Activated B cell treated with CpG ODN at 0.5 μM for 24 hours (primary cell): ENCODE data around the gene SLC6A6. TPM values are rescaled to one million over a fixed set of nuclear protein-coding genes. Genes with fewer than 3 reads are reported as not detected.

ENCODE experiments used
- ATAC-seq: fragments of 200-7000 bp; cut with Tn5 transposase; one replicate; pipeline ENCODE4 v1.10.0; 2021; ENCODE audit warnings: low read depth, mild to moderate bottlenecking, moderate library complexity
- CTCF ChIA-PET: fragments of 350-600 bp; sonication (Branson Sonifier 250); formaldehyde crosslinking; loops from one replicate; lab custom pipeline; 2021; ENCODE audit warnings: antibody characterized with exemption; lab: Charles Lee
- POLR2A ChIA-PET: fragments of 350-600 bp; sonication (Branson Sonifier 250); formaldehyde crosslinking; loops from one replicate; lab custom pipeline; 2021; ENCODE audit warnings: antibody characterized with exemption; lab: Charles Lee
- DNase-seq: peaks from one replicate; pipeline ENCODE4 v3.0.0; 2022
- H3K27ac Mint-ChIP-seq: one replicate; pipeline ENCODE4 v1.8.0; 2020; ENCODE audit warnings: mixed read lengths
- H3K27me3 Mint-ChIP-seq: one replicate; pipeline ENCODE4 v1.8.0; 2021; ENCODE audit warnings: mixed read lengths
- H3K36me3 Mint-ChIP-seq: one replicate; pipeline ENCODE4 v1.8.0; 2021; ENCODE audit warnings: low read depth, mixed read lengths
- H3K4me1 Mint-ChIP-seq: one replicate; pipeline ENCODE4 v1.8.0; 2021; ENCODE audit warnings: mixed read lengths
- H3K4me3 Mint-ChIP-seq: one replicate; pipeline ENCODE4 v1.8.0; 2020; ENCODE audit warnings: mild to moderate bottlenecking, mixed read lengths
- H3K9me3 Mint-ChIP-seq: one replicate; pipeline ENCODE4 v1.8.0; 2020; ENCODE audit warnings: mixed read lengths
- CTCF ChIP-seq: fragments of 200-600 bp; IDR thresholded peaks from one replicate; pipeline ENCODE4 v1.8.0; 2022; ENCODE audit warnings: antibody characterized with exemption, mild to moderate bottlenecking
- intact Hi-C: fragments of 100-400 bp; cut with micrococcal nuclease; formaldehyde crosslinking; loops from one replicate; pipeline ENCODE4 v1.15.1; 2024
- total RNA-seq: library from RNA; stranded (reverse); gene quantifications from 2 replicates; pipeline ENCODE4 v1.2.3, GENCODE V29; 2022

The SLC6A6 gene
- total RNA-seq, 1 donor from 2014 or later: 67.3 TPM

GRCh38 chr3:14397940-14398796 lies 4.2 kb upstream of the SLC6A6 start:
- CTCF ChIA-PET: interaction anchor here (1.5 to 2.2 kb wide), 2 partner anchors 64 to 69 kb away, joined by 8 to 10 read pairs; no protein-coding TSS in a partner anchor
- DNase-seq: no peak
- intact Hi-C loops: no loop called here
- POLR2A ChIA-PET: interaction anchor here (0.8 to 16.3 kb wide), 2 partner anchors 30 to 69 kb away, joined by 3 to 377 read pairs; no protein-coding TSS in a partner anchor
- no peak overlapping the region for H3K27ac Mint-ChIP-seq
- peaks cover 32% of the 10 kb centered on the region for H3K4me1 Mint-ChIP-seq
- ATAC-seq: no peak
- H3K27me3 Mint-ChIP-seq: no peaks in the 10 kb centered on the region
- TF ChIP-seq CTCF: no peak
- H3K4me3 Mint-ChIP-seq: no peak overlapping the region
- peaks cover 3% of the 10 kb centered on the region for H3K36me3 Mint-ChIP-seq
- no peaks in the 10 kb centered on the region for H3K9me3 Mint-ChIP-seq

- ChIA-PET CTCF (interaction anchor here (1.5 to 2.2 kb wide), 2 partner anchors 63 to 69 kb away, joined by 8 to 10 read pairs; no protein-coding TSS in a partner anchor), POLR2A (interaction anchor here (0.8 to 16.3 kb wide), 2 partner anchors 29 to 68 kb away, joined by 3 to 377 read pairs; no protein-coding TSS in a partner anchor)
- DNase-seq (no peak), ATAC-seq (no peak)
- Mint-ChIP-seq H3K27me3 (no peaks in the 10 kb centered on the region), H3K27ac (no peak overlapping the region), H3K9me3 (no peaks in the 10 kb centered on the region), H3K4me3 (no peak overlapping the region), H3K36me3 (peaks cover 6% of the 10 kb centered on the region), H3K4me1 (peaks cover 35% of the 10 kb centered on the region)
- intact Hi-C loops: no loop called here
- no peak for TF ChIP-seq CTCF
Measured at GRCh38 chr3:14398797-14399106, 3.7 kb upstream of the SLC6A6 start.

- DNase-seq: no peak
- CTCF ChIA-PET: interaction anchor here (0.8 to 3.0 kb wide), 9 partner anchors 14 to 505 kb away, joined by 3 to 24 read pairs (median 6); no protein-coding TSS in a partner anchor
- peaks cover 61% of the 10 kb centered on the region for H3K4me1 Mint-ChIP-seq
Measured at GRCh38 chr3:14401692-14402303, 608 bp upstream of the SLC6A6 start.

GRCh38 chr3:14403619-14404155 lies 1.3 kb downstream of the SLC6A6 start:
- Mint-ChIP-seq H3K27me3 (no peaks in the 10 kb centered on the region), H3K4me3 (peak overlapping the region; percentile 94), H3K9me3 (no peaks in the 10 kb centered on the region), H3K4me1 (peaks cover 63% of the 10 kb centered on the region), H3K27ac (peak overlapping the region; percentile 95), H3K36me3 (peaks cover 30% of the 10 kb centered on the region)
- no peak for TF ChIP-seq CTCF
- intact Hi-C loops: loop anchor here (2.0 to 5.0 kb wide), 2 partner anchors 506 to 545 kb away; no protein-coding TSS in a partner anchor
- no peak for ATAC-seq
- CTCF ChIA-PET: interaction anchor here (1.3 to 3.0 kb wide), 3 partner anchors 17 to 57 kb away, joined by 4 to 22 read pairs (median 5); no protein-coding TSS in a partner anchor
- POLR2A ChIA-PET: interaction anchor here (1.2 to 16.3 kb wide), 4 partner anchors 24 to 225 kb away, joined by 3 to 377 read pairs (median 12); partner anchors contain the start of gene LSM3
- DNase-seq: no peak

More at GRCh38 chr3:14401692-14402303, 608 bp upstream of the SLC6A6 start:
- H3K4me3 Mint-ChIP-seq: peak overlapping the region; percentile 94
- no peaks in the 10 kb centered on the region for H3K27me3 Mint-ChIP-seq
- no peaks in the 10 kb centered on the region for H3K9me3 Mint-ChIP-seq
- peaks cover 20% of the 10 kb centered on the region for H3K36me3 Mint-ChIP-seq
- POLR2A ChIA-PET: interaction anchor here (0.6 to 16.3 kb wide), 14 partner anchors 8 to 697 kb away, joined by 3 to 377 read pairs (median 5); partner anchors contain the start of genes CCDC174, LSM3, RBSN and XPC
- intact Hi-C loops: loop anchor here (1.0 to 5.0 kb wide), 12 partner anchors 12 to 664 kb away; partner anchors contain the start of genes CCDC174, CHCHD4, LSM3 and MRPS25
- no peak for TF ChIP-seq CTCF
- ATAC-seq: no peak
- peak overlapping the region; percentile 94 for H3K27ac Mint-ChIP-seq
